Thymus (tissue), 11 donors: ENCODE data around the gene EEIG2. TPM values are rescaled to one million over a fixed set of nuclear protein-coding genes. Genes with fewer than 3 reads are reported as not detected.
"Not testable (repeated sequence)": the region's sequence is repeated elsewhere in the genome, so short reads cannot be mapped to it uniquely, and the experiment has no call there.

Source experiments
- DNase-seq, 9 donors: peaks; one replicate each; pipeline ENCODE4 v3.0.0-alpha.2; 2013; ENCODE audit warnings: low spot score in 9 of 9, low read depth in 6 of 9, missing footprints in 1 of 9
- H3K27ac ChIP-seq, 2 donors: one replicate each; pipeline ENCODE4 v1.5.1; 2013; ENCODE audit warnings: control low read depth in 1 of 2, low read depth in 1 of 2, low read length in 1 of 2, mild to moderate bottlenecking in 1 of 2, moderate library complexity in 1 of 2
- H3K27me3 ChIP-seq, 2 donors: one replicate each; pipeline ENCODE4 v1.5.1; 2013; ENCODE audit warnings: low read length in 1 of 2; ENCODE audit not compliant: control insufficient read depth in 2 of 2, insufficient read depth in 1 of 2
- H3K36me3 ChIP-seq, 2 donors: one replicate each; pipeline ENCODE4 v1.5.1; 2013; ENCODE audit warnings: low read length in 1 of 2, mild to moderate bottlenecking in 1 of 2, moderate library complexity in 1 of 2; ENCODE audit not compliant: control insufficient read depth in 2 of 2, insufficient read depth in 2 of 2
- H3K4me1 ChIP-seq, 2 donors: one replicate each; pipeline ENCODE4 v1.5.1; 2013; ENCODE audit warnings: low read length in 2 of 2; ENCODE audit not compliant: control insufficient read depth in 2 of 2, insufficient read depth in 2 of 2
- H3K4me3 ChIP-seq, 2 donors: one replicate each; pipeline ENCODE4 v1.5.1; 2013; ENCODE audit warnings: low read length in 2 of 2, control low read depth in 1 of 2, mild to moderate bottlenecking in 1 of 2
- H3K9me3 ChIP-seq, 2 donors: one replicate each; pipeline ENCODE4 v1.5.1; 2013; ENCODE audit warnings: low read length in 1 of 2, mild to moderate bottlenecking in 1 of 2; ENCODE audit not compliant: control insufficient read depth in 2 of 2, insufficient read depth in 1 of 2
- WGBS: extraction: QIAGEN DNeasy Blood & Tissue Kit; methylation state at CpG from one replicate; pipeline ENCODE4 v1.1.7; 2013; 5-methylcytosine and 5-hydroxymethylcytosine counted together
- polyA plus RNA-seq: library from polyadenylated mRNA; stranded (reverse); fragments of 200-250 nt; gene quantifications from one replicate; pipeline ENCODE4 v1.2.3, GENCODE V29; 2013
- total RNA-seq: library from RNA; stranded (reverse); fragments of 120-200 nt; gene quantifications from one replicate; pipeline ENCODE4 v1.2.4, GENCODE V29; 2013
- donor health status: healthy.

EEIG2 gene
- total and polyA plus RNA-seq, 2 donors: 11.2 to 12.5 TPM

- H3K27ac ChIP-seq: no peak overlapping the region
- DNase-seq: no peak
- H3K4me3 ChIP-seq: no peak overlapping the region
- H3K27me3 ChIP-seq: no peaks in the 10 kb centered on the region
- no peaks in the 10 kb centered on the region for H3K36me3 ChIP-seq
- no peaks in the 10 kb centered on the region for H3K4me1 ChIP-seq
- no peaks in the 10 kb centered on the region for H3K9me3 ChIP-seq
Observed at GRCh38 chr1:108523829-108524228, 36.1 kb upstream of the EEIG2 start.

GRCh38 chr1:108524676-108525075 lies 35.2 kb upstream of the EEIG2 start:
- Histone ChIP-seq H3K27ac (no peak overlapping the region), H3K36me3 (no peaks in the 10 kb centered on the region), H3K27me3 (no peaks in the 10 kb centered on the region), H3K4me3 (no peak overlapping the region), H3K9me3 (no peaks in the 10 kb centered on the region), H3K4me1 (no peaks in the 10 kb centered on the region)
- DNase-seq: no peak
- WGBS: 96% methylated on average over 3 of the region's 3 CpGs

- no peak overlapping the region for H3K27ac ChIP-seq
- H3K9me3 ChIP-seq: no peaks in the 10 kb centered on the region
- no peak overlapping the region for H3K4me3 ChIP-seq
- DNase-seq: no peak
- 93% methylated on average over 3 of the region's 3 CpGs for WGBS
- H3K27me3 ChIP-seq: no peaks in the 10 kb centered on the region
- no peaks in the 10 kb centered on the region for H3K36me3 ChIP-seq
- H3K4me1 ChIP-seq: no peaks in the 10 kb centered on the region
Observed at GRCh38 chr1:108527135-108527534, 32.8 kb upstream of the EEIG2 start.

GRCh38 chr1:108527837-108528236 lies 32.1 kb upstream of the EEIG2 start:
- no peaks in the 10 kb centered on the region for H3K27me3 ChIP-seq
- H3K27ac ChIP-seq: no peak overlapping the region
- no peaks in the 10 kb centered on the region for H3K36me3 ChIP-seq
- H3K4me3 ChIP-seq: no peak overlapping the region
- H3K4me1 ChIP-seq: no peaks in the 10 kb centered on the region
- 96% methylated on average over 2 of the region's 2 CpGs for WGBS
- no peak for DNase-seq
- H3K9me3 ChIP-seq: no peaks in the 10 kb centered on the region

GRCh38 chr1:108531444-108531843 lies 28.5 kb upstream of the EEIG2 start:
- Histone ChIP-seq H3K9me3 (no peaks in the 10 kb centered on the region), H3K36me3 (no peaks in the 10 kb centered on the region), H3K27me3 (no peaks in the 10 kb centered on the region), H3K4me1 (peaks cover 0 to 2% of the 10 kb centered on the region in 2 donors), H3K4me3 (no peak overlapping the region), H3K27ac (no peak overlapping the region)
- DNase-seq: no peak
- WGBS: 97% methylated on average over 4 of the region's 4 CpGs

- no peak for DNase-seq
- Histone ChIP-seq H3K4me1 (peaks cover 0 to 2% of the 10 kb centered on the region in 2 donors), H3K9me3 (no peaks in the 10 kb centered on the region), H3K36me3 (no peaks in the 10 kb centered on the region), H3K27me3 (no peaks in the 10 kb centered on the region), H3K4me3 (no peak overlapping the region), H3K27ac (no peak overlapping the region)
- 74% methylated on average over 4 of the region's 4 CpGs for WGBS
Observed at GRCh38 chr1:108532730-108533129, 27.2 kb upstream of the EEIG2 start.

- Histone ChIP-seq H3K9me3 (no peaks in the 10 kb centered on the region), H3K36me3 (no peaks in the 10 kb centered on the region), H3K27me3 (no peaks in the 10 kb centered on the region), H3K27ac (no peak overlapping the region), H3K4me1 (peaks cover 0 to 2% of the 10 kb centered on the region in 2 donors), H3K4me3 (no peak overlapping the region)
- no peak for DNase-seq
- WGBS: 66% methylated on average over 10 of the region's 10 CpGs
Observed at GRCh38 chr1:108533351-108534083, 26.4 kb upstream of the EEIG2 start.

- H3K9me3 ChIP-seq: no peaks in the 10 kb centered on the region
- DNase-seq: no peak
- H3K27me3 ChIP-seq: no peaks in the 10 kb centered on the region
- no peak overlapping the region for H3K4me3 ChIP-seq
- H3K36me3 ChIP-seq: no peaks in the 10 kb centered on the region
- H3K4me1 ChIP-seq: peaks cover 0 to 2% of the 10 kb centered on the region in 2 donors
- WGBS: 99% methylated on average over 3 of the region's 3 CpGs
- H3K27ac ChIP-seq: no peak overlapping the region
Observed at GRCh38 chr1:108534759-108535158, 25.1 kb upstream of the EEIG2 start.

GRCh38 chr1:108535315-108535897 lies 24.5 kb upstream of the EEIG2 start:
- not testable (repeated sequence) for H3K27me3 ChIP-seq, H3K4me3 ChIP-seq, H3K36me3 ChIP-seq, H3K4me1 ChIP-seq, DNase-seq, H3K9me3 ChIP-seq, H3K27ac ChIP-seq
- 93% methylated on average over 2 of the region's 6 CpGs for WGBS
